NCI-H1436 (cell line): ENCODE data around the gene PTPRK.

ENCODE experiments used
- DNase-seq: peaks from one replicate; lab custom pipeline; 2025; lab: John Stamatoyannopoulos, UW

Gene PTPRK

GRCh38 chr6:128520436-128521281 lies at the start of gene PTPRK:
Gene PTPRK (minus strand): TSS chr6:128520599. CDS start chr6:128520358, 241 bp downstream.
- DNase-seq: peak; percentile 86

- DNase-seq: no peak
These were observed 46.6 kb upstream of the PTPRK start for GRCh38 chr6:128567029-128567428.

- DNase-seq: no peak
These were observed 40.6 kb upstream of the PTPRK start for GRCh38 chr6:128560966-128561365.

GRCh38 chr6:128558924-128559323 lies 38.5 kb upstream of the PTPRK start:
- DNase-seq: no peak

GRCh38 chr6:128558021-128558420 lies 37.6 kb upstream of the PTPRK start:
- no peak for DNase-seq

- DNase-seq: no peak
These were observed 36.7 kb upstream of the PTPRK start for GRCh38 chr6:128557081-128557480.

GRCh38 chr6:128554302-128554701 lies 33.9 kb upstream of the PTPRK start:
- no peak for DNase-seq

- no peak for DNase-seq
These were observed 20.9 kb upstream of the PTPRK start for GRCh38 chr6:128541261-128541660.

GRCh38 chr6:128538763-128539162 lies 18.4 kb upstream of the PTPRK start:
- no peak for DNase-seq

- DNase-seq: no peak
These were observed 12.4 kb upstream of the PTPRK start for GRCh38 chr6:128532827-128533226.

- DNase-seq: no peak
These were observed 11.7 kb upstream of the PTPRK start for GRCh38 chr6:128532136-128532535.

- no peak for DNase-seq
These were observed 11.3 kb upstream of the PTPRK start for GRCh38 chr6:128531696-128532095.

- DNase-seq: no peak
These were observed 7.8 kb upstream of the PTPRK start for GRCh38 chr6:128528241-128528640.

GRCh38 chr6:128527375-128527774 lies 7.0 kb upstream of the PTPRK start:
- no peak for DNase-seq

GRCh38 chr6:128526152-128526914 lies 5.9 kb upstream of the PTPRK start:
- no peak for DNase-seq

- no peak for DNase-seq
These were observed 5.0 kb upstream of the PTPRK start for GRCh38 chr6:128525406-128525805.

- DNase-seq: no peak
These were observed 858 bp upstream of the PTPRK start for GRCh38 chr6:128521282-128521632.

GRCh38 chr6:128519931-128520435 lies 416 bp downstream of the PTPRK start:
- peak; percentile 45 for DNase-seq

GRCh38 chr6:128519132-128519930 lies 1.1 kb downstream of the PTPRK start:
- DNase-seq: no peak

- no peak for DNase-seq
These were observed 1.8 kb downstream of the PTPRK start for GRCh38 chr6:128518434-128519131.

GRCh38 chr6:128517124-128517523 lies 3.3 kb downstream of the PTPRK start:
- DNase-seq: no peak

- no peak for DNase-seq
These were observed 3.9 kb downstream of the PTPRK start for GRCh38 chr6:128516514-128516898.
